Chondrocyte (in vitro differentiated cells): ENCODE measurements around the gene GPC6. TPM values are rescaled to one million over a fixed set of nuclear protein-coding genes. Genes with fewer than 3 reads are reported as not detected.

Experiments used
- DNase-seq: peaks from one replicate; pipeline ENCODE4 v3.0.0; 2021; ENCODE audit warnings: mixed read lengths, low spot score
- H3K27ac Mint-ChIP-seq: one replicate; pipeline ENCODE4 v1.8.0; 2021; ENCODE audit warnings: mild to moderate bottlenecking, moderate library complexity, mixed read lengths; ENCODE audit not compliant: unreplicated experiment
- H3K27me3 Mint-ChIP-seq: 2 replicates; pipeline ENCODE4 v1.8.0; 2021; ENCODE audit warnings: low read depth, mixed read lengths
- H3K36me3 Mint-ChIP-seq: 2 replicates; pipeline ENCODE4 v1.8.0; 2021; ENCODE audit warnings: low read depth, mixed read lengths
- H3K4me1 Mint-ChIP-seq: 2 replicates; pipeline ENCODE4 v1.8.0; 2021; ENCODE audit warnings: low read depth, mild to moderate bottlenecking, mixed read lengths
- H3K4me3 Mint-ChIP-seq: one replicate; pipeline ENCODE4 v1.8.0; 2021; ENCODE audit warnings: mild to moderate bottlenecking, moderate library complexity, mixed read lengths; ENCODE audit not compliant: unreplicated experiment
- H3K9me3 Mint-ChIP-seq: 2 replicates; pipeline ENCODE4 v1.8.0; 2021; ENCODE audit warnings: low read depth, mixed read lengths
- CTCF ChIP-seq: fragments of 200-600 bp; sonication (generic); IDR thresholded peaks from 2 replicates; pipeline ENCODE4 v1.5.0; 2021; ENCODE audit warnings: antibody characterized with exemption, mild to moderate bottlenecking, moderate library complexity
- total RNA-seq: library from RNA; stranded (reverse); gene quantifications from 3 replicates; pipeline ENCODE4 v1.2.1, GENCODE V29; 2021

The GPC6 gene
- total RNA-seq, 1 donor from 2014 or later = 76.1 TPM

GRCh38 chr13:93496985-93497673 is 270.5 kb downstream of the GPC6 start:
- no peaks in the 10 kb centered on the region for H3K9me3 Mint-ChIP-seq
- H3K4me3 Mint-ChIP-seq = no peak overlapping the region
- peaks cover 2% of the 10 kb centered on the region for H3K36me3 Mint-ChIP-seq
- peak overlapping the region; percentile 49 for H3K27ac Mint-ChIP-seq
- H3K27me3 Mint-ChIP-seq = no peaks in the 10 kb centered on the region
- TF ChIP-seq CTCF = no peak
- H3K4me1 Mint-ChIP-seq = peaks cover 42% of the 10 kb centered on the region
- DNase-seq = no peak

GRCh38 chr13:93499991-93500390 is 273.4 kb downstream of the GPC6 start:
- Mint-ChIP-seq H3K4me1 (peaks cover 52% of the 10 kb centered on the region), H3K27me3 (no peaks in the 10 kb centered on the region), H3K27ac (peak overlapping the region; percentile 71), H3K4me3 (no peak overlapping the region), H3K9me3 (no peaks in the 10 kb centered on the region), H3K36me3 (peaks cover 2% of the 10 kb centered on the region)
- TF ChIP-seq CTCF = no peak
- DNase-seq = no peak

GRCh38 chr13:93502071-93502470 is 275.5 kb downstream of the GPC6 start:
- Mint-ChIP-seq H3K36me3 (peaks cover 2% of the 10 kb centered on the region), H3K27me3 (no peaks in the 10 kb centered on the region), H3K4me3 (no peak overlapping the region), H3K27ac (no peak overlapping the region), H3K9me3 (no peaks in the 10 kb centered on the region), H3K4me1 (peaks cover 56% of the 10 kb centered on the region)
- TF ChIP-seq CTCF = no peak
- no peak for DNase-seq

- Mint-ChIP-seq H3K4me3 (no peak overlapping the region), H3K9me3 (no peaks in the 10 kb centered on the region), H3K27ac (no peak overlapping the region), H3K4me1 (peaks cover 52% of the 10 kb centered on the region), H3K27me3 (no peaks in the 10 kb centered on the region), H3K36me3 (peaks cover 2% of the 10 kb centered on the region)
- no peak for DNase-seq
- TF ChIP-seq CTCF = no peak
These were observed 276.5 kb downstream of the GPC6 start for GRCh38 chr13:93502987-93503615.

- no peak overlapping the region for H3K4me3 Mint-ChIP-seq
- H3K36me3 Mint-ChIP-seq = peaks cover 2% of the 10 kb centered on the region
- no peaks in the 10 kb centered on the region for H3K27me3 Mint-ChIP-seq
- H3K27ac Mint-ChIP-seq = peak overlapping the region; percentile 17
- TF ChIP-seq CTCF = no peak
- H3K4me1 Mint-ChIP-seq = peaks cover 46% of the 10 kb centered on the region
- DNase-seq = no peak
- no peaks in the 10 kb centered on the region for H3K9me3 Mint-ChIP-seq
These were observed 278.7 kb downstream of the GPC6 start for GRCh38 chr13:93505104-93505952.
